ENCODE data around the gene MED31.
"Not testable (repeated sequence)": the region's sequence is repeated elsewhere in the genome, so short reads cannot be mapped to it uniquely, and the experiment has no call there.

MED31 gene

DNA sequence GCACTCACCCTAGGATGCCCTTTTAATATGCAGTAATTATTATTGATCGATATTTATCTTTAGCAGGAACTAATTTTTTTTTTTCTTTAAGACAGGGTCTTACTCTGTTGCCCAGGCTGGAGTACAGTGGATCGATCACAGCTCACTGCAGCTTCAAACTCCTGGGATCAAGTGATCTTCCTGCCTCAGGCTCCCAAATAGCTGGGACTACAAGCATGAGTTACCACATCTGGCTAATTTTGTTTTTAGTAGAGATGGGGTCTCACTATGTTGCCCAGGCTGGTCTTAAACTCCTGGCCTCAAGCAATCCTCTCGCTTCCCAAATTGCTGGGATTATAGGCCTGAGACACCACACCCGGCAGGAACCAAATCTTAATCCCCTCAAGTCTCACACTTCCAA lies 40.2 kb downstream of the MED31 start:
- DNase-seq = no peak

DNA sequence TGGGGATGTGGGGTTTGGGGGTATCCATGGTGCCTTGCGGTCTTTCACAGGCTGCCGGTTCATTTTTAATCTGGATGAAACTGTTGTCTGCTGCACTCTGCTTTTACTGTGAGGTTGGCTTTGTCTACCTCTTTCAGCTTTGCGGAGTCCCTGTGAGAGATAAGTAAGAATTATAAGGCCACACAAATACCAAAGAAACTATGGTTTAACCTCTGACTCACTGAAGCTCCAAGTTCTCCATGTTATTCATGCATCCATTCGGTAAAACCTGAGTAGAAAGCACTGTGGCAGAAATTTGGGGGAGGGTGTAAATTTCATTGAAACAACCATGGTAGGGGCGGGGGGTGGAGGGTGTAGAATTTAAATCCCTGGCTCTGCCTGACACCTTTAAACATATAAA lies 41.4 kb downstream of the MED31 start:
- no peak for DNase-seq

DNA sequence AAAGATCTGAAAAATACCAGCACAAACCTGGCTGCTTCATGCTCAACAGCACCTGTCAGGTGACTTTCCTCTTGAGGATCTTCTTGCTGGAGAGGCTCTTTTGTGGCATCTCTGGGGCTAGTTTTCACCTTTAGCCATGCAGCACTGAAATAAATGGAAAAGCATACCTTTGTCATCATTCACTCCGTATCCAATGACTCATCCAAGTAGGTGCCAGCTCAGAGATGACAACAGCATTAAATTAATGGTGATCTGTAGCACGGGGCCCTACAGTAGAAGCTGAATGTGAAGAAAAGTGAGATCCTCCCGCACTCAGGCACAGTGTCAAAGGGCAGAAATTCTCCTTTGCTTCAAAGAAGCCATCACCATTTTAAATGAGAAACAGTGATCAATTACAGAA lies 43.1 kb downstream of the MED31 start:
- DNase-seq = no peak

DNA sequence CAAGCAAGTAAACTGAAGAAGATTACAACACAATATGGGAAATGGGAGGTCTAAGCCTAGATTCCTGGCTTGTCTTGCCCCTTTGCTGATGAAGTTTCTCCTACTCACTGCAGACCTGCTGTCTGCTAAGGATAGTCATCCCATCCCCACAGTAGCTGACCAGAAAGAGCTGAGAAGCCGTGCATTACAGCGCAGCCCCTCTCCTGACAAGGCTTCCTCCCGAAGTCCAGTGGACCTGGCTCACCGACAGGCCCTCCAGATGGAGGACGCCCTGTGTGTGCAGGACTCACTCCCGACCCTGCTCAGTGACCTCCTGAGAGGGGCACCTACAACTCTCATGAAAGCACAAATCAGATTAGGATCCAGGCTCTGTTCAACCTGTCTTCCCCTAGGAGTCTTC lies 46.3 kb downstream of the MED31 start:
- DNase-seq = no peak

DNA sequence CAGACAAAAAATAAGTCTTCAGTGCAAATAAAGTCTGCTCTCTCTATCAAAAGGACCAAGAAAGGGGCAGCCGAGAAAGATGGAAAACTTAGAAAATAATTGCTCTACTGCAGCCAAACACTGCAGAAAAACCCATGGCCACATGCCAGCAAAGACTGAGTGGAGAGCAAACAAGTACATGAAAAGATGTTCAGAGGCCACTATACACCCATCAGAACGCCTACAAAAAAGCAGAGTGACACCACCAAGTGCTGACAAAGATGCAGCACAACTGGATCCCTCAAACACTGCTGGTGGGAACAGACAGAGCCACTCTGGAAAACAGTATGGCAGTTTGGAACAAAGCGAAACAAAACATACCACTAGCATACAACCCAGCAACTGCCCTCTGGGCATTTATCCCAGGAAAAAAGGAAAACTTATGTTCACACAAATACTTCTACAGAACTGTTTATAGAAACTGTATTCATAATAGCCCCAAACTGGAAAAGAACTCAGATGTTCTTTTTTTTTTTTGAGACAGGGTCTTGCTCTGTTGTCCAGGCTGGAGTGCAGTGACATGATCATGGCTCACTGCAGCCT lies 47.6 kb downstream of the MED31 start:
- DNase-seq = no peak

DNA sequence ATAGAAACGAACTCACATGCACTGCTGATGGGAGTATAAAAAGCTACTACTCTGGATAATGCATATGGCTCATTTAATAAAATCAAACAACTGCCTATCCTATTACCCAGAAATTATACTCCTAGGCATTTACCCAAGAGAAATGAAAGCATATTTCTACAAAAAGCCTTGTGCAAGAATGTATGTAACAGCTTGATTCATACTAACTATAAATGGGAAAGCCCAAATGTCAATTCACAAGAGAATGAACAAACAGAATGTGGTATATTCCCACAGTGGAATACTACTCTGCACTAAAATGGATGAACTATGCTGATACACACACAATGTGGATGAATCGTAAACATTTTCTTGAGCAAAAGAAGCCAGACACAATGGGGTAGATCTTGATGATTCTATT lies 49.3 kb downstream of the MED31 start:
- DNase-seq = no peak

DNA sequence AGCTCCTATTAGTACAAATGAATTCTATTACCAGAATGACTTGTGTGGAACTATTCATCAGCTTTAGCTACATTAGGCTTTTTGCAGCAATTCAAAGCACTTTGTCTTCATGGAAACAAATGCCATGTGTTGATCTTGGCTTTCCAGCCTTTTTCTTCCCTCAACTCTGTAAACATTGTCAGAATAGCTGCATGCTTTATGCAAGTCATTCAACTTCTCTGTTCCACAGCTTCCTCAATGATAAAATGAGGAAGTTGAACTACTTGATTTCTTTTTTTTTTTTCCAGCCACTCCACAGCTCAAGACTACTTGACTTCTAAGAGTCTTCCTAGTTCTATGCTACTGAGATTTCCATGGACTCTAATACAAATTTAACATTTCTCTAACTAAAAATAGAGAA lies 52.0 kb downstream of the MED31 start:
- no peak for DNase-seq

DNA sequence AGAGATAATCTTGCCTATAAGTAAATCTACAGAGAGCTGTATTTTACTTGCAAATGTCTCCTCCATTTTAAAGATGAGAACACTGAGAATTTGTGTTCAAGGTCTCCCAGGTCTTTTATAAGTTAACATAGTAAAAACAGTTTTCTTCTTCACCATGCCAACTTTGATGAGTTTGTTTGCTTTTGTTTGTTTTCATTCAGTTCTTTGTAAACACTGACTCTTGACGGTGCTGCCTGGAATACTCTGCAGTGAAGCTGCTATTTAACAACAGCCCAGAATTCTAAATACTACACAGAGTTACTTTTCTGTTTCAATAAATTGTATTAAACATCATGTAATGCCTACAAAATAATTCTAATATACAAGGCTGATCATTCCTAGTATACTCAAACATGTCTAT lies 53.7 kb downstream of the MED31 start:
- DNase-seq = no peak

DNA sequence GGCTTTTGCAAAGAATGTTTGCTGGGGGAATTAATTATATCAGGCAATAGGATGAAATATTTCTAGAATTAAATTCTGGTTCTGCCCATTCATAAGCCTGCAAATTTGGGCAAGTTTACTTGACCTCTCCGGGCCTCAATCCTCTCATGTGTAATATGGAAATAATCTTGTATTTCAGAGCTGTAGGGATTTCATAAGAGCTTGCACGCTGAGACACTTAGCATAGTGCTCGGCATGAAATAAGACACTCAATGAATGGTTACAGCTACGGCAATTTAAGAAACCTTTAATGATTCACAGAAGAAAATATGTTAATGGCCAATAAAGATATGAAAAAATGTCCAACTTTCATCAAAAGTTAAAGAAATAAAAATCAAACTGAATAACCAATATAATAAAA lies 54.5 kb downstream of the MED31 start:
- no peak for DNase-seq

DNA sequence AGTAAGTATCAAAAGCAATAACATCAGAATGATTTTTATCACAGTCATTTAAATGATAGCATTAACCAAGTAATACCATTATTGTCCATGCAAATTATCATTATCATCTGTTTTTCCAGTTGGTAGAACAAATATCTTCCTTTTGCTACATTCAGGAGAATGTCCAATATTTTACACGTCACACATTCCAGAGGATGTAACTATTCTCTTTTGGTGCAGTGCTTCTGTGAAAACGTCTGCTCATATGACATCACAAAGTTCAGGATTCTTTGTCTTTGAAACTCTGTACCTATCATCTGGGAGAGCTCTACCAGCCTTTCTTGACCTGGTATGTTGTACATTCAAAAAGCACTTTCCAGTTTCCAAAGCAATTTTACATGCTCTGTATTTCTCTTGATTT lies 54.9 kb downstream of the MED31 start:
- DNase-seq = no peak

DNA sequence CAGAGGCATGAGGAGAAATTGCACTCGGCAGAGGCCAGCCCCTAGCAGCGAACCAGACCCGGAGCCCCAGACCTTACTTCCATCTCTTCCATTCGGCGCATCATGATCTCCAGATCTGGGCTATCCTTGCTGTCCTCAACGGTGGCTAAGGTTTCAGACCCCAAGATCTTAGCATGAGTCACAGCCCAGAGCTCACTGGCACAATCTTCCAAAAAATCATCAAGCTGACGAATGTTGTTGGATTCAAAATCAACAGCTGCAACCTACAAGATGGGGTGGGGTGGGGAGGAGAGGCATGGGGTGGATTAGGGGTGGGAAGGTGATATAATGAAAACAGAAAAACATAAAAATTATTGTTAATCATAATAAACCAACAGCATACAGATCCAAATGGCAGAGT lies 55.3 kb downstream of the MED31 start:
- DNase-seq = no peak

DNA sequence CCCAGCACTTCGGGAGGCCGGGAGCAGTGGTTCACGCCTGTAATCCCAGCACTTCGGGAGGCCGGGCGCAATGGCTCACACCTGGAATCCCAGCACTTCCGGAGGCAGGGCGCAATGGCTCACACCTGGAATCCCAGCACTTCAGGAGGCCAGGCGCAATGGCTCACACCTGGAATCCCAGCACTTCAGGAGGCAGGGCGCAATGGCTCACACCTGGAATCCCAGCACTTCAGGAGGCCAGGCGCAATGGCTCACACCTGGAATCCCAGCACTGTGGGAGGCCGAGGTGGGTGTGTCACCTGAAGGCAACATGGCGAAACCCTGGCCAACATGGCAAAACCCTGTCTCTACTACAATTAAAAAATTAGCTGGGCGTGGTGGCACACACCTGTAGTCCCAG lies 58.0 kb downstream of the MED31 start:
- DNase-seq = not testable (repeated sequence)

Measured in stimulated activated CD4-positive, alpha-beta T cell treated with anti-CD3 and anti-CD28 coated beads, Interleukin-4, amount 100 ng/mL, for 24 hours (primary cell).